ENCODE results near the gene PRMT1. TPM values are rescaled to one million over a fixed set of nuclear protein-coding genes. Genes with fewer than 3 reads are reported as not detected.

PRMT1 gene
- polyA plus RNA-seq, 6 donors from 2014 or later, result 175 to 363 (median 192) TPM

- Mint-ChIP-seq H3K36me3 (peaks cover 6 to 7% of the 10 kb centered on the region in 2 donors), H3K27me3 (no peaks in the 10 kb centered on the region), H3K4me1 (peaks cover 3 to 6% (median 5%) of the 10 kb centered on the region in 3 donors), H3K9me3 (no peaks in the 10 kb centered on the region), H3K4me3 (no peak overlapping the region), H3K27ac (peak overlapping the region in 1 of 6 donors; percentile 47)
- DNase-seq, result no peak
- ATAC-seq (ENCODE audit: low read depth in 2 of 2), result no peak
Measured at GRCh38 chr19:49655570-49656455, 21.3 kb upstream of the PRMT1 start.

DNA sequence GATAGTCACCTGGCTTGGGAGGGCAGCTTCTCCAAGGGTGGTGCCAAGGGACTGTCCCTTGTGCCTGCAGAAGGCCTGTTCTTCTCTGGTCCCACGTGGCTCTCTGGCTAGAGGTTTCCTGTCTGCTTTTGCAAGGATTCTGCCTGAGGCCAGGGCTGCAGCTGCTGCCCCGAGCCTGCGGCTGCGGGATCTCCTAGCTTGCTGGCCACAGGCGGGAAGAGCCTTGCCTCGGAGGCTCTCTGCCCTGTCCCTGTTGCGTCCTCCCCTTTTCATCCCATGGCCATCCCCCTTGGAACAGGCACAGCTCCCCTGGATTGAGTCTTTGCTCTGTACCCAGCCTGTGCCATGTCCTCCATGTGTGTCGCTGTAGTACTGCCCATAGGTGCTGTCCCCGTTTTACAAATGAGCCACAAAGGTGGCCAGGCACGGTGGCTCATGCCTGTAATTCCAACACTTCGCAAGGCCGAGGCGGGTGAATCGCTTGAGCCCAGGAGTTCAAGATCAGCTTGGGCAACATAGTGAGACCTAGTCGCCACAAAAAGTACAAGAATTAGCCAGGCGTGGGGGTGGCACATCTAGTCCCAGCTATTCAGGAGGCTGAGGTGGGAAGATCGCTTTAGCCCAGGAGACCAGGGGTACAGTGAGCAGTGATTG lies 20.5 kb upstream of the PRMT1 start:
- Mint-ChIP-seq H3K4me3 (no peak overlapping the region), H3K9me3 (no peaks in the 10 kb centered on the region), H3K27me3 (no peaks in the 10 kb centered on the region), H3K4me1 (peaks cover 3 to 6% (median 5%) of the 10 kb centered on the region in 3 donors), H3K27ac (peak overlapping the region in 1 of 6 donors; percentile 36), H3K36me3 (peaks cover 6 to 7% of the 10 kb centered on the region in 2 donors)
- ATAC-seq (ENCODE audit: low read depth in 2 of 2), result no peak
- no peak for DNase-seq

GRCh38 chr19:49657493-49658138 lies 19.5 kb upstream of the PRMT1 start:
- no peak for ATAC-seq (ENCODE audit: low read depth in 2 of 2)
- H3K9me3 Mint-ChIP-seq, result no peaks in the 10 kb centered on the region

GRCh38 chr19:49658139-49658517 lies 18.9 kb upstream of the PRMT1 start:
- H3K36me3 Mint-ChIP-seq, result peaks cover 6 to 7% of the 10 kb centered on the region in 2 donors
- DNase-seq (no peak), ATAC-seq (ENCODE audit: low read depth in 2 of 2) (no peak)
- no peak overlapping the region for H3K4me3 Mint-ChIP-seq
- no peaks in the 10 kb centered on the region for H3K9me3 Mint-ChIP-seq
- H3K27ac Mint-ChIP-seq, result no peak overlapping the region
- no peaks in the 10 kb centered on the region for H3K27me3 Mint-ChIP-seq
- H3K4me1 Mint-ChIP-seq, result peaks cover 6 to 12% (median 7%) of the 10 kb centered on the region in 3 donors

More at GRCh38 chr19:49657493-49658138, 19.5 kb upstream of the PRMT1 start:
- peaks cover 3 to 6% (median 6%) of the 10 kb centered on the region in 3 donors for H3K4me1 Mint-ChIP-seq
- no peaks in the 10 kb centered on the region for H3K27me3 Mint-ChIP-seq
- peaks cover 6 to 7% of the 10 kb centered on the region in 2 donors for H3K36me3 Mint-ChIP-seq
- no peak overlapping the region for H3K27ac Mint-ChIP-seq
- no peak for DNase-seq
- peak overlapping the region in 1 of 8 donors; percentile 41 for H3K4me3 Mint-ChIP-seq

DNA sequence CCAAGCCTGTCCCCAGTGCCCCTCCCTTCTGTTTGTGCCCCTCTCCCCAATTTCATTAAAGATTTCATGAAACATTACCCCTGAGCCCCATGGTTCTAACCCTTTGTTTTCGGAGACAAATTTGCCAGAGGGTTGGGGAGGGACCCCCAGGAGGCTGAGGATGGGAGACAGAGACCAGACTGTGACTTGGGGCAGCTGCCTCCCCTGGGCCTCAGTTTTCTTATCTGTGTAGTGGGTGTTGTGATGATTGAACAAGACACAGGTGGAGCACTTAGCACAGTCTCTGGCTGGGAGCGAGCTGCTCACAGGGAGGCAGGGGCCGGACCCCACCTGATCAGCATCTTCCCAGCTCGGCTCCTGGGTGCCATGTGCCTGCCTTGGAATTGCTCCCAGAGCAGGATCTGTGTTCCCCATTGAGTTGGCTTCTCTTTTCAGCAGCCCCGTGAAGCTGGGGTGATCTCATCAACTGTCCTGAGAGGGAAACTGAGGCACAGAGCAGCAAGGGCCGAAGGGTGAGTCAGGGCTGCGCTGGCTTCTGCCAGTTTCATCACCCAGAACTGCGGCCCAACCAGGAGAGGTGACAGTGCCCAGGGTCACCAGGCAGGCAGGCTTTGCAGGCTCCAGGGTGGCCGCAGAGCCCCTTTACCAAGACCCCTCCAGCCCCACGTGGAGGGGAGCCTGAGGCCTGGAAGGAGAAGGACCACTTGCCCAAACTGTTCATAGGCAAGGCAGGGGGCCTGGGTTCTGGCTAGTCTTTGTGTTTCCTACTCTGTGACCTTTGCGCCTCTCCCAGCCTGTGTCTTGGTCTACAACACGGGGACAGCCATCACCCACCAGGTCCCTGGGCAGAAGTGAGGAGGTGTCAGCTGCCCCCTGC lies 18.3 kb upstream of the PRMT1 start:
- H3K9me3 Mint-ChIP-seq, result no peaks in the 10 kb centered on the region
- H3K4me1 Mint-ChIP-seq, result peaks cover 7 to 17% (median 11%) of the 10 kb centered on the region in 3 donors
- ATAC-seq (ENCODE audit: low read depth in 2 of 2) (no peak), DNase-seq (no peak)
- peak overlapping the region in 1 of 6 donors; percentile 24 for H3K27ac Mint-ChIP-seq
- no peaks in the 10 kb centered on the region for H3K27me3 Mint-ChIP-seq
- H3K36me3 Mint-ChIP-seq, result peaks cover 6 to 7% of the 10 kb centered on the region in 2 donors
- no peak overlapping the region for H3K4me3 Mint-ChIP-seq

- Mint-ChIP-seq H3K4me1 (peaks cover 20 to 29% (median 27%) of the 10 kb centered on the region in 3 donors), H3K4me3 (peak overlapping the region in 1 of 8 donors; percentile 41), H3K27ac (no peak overlapping the region), H3K9me3 (no peaks in the 10 kb centered on the region), H3K27me3 (no peaks in the 10 kb centered on the region), H3K36me3 (peaks cover 0 to 3% of the 10 kb centered on the region in 2 donors)
- ATAC-seq (ENCODE audit: low read depth in 2 of 2), result no peak
- DNase-seq, result no peak
Measured at GRCh38 chr19:49660338-49660961, 16.6 kb upstream of the PRMT1 start.

- H3K4me1 Mint-ChIP-seq, result peaks cover 34 to 43% (median 40%) of the 10 kb centered on the region in 3 donors
- H3K27ac Mint-ChIP-seq, result no peak overlapping the region
- H3K27me3 Mint-ChIP-seq, result no peaks in the 10 kb centered on the region
- H3K9me3 Mint-ChIP-seq, result no peaks in the 10 kb centered on the region
- H3K36me3 Mint-ChIP-seq, result peaks cover 0 to 8% of the 10 kb centered on the region in 2 donors
- ATAC-seq (ENCODE audit: low read depth in 2 of 2) (no peak), DNase-seq (no peak)
- H3K4me3 Mint-ChIP-seq, result peak overlapping the region in 3 of 8 donors; percentile 33 to 43 (median 40)
Measured at GRCh38 chr19:49662011-49662410, 15.1 kb upstream of the PRMT1 start.

DNA sequence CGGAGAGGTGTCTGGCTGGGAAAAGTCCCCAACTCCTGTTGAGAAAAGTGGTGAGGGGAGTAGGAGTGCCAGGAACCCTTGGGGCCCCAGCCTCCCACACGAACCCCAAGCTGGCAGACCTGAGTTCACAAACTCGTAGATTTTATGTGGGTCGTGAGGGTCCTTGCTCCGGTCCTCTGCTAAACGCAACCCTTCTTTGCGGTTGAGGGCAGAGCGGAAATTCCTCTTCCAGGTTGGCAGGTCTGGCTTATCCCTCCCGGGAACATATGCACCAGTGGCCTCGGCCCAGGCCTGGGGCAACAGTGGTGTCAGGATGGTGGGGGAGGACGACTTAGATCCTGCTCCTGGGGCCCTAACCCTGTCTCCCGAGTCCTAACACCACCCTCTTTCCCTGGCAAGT lies 13.8 kb upstream of the PRMT1 start:
- H3K4me3 Mint-ChIP-seq, result peak overlapping the region in 5 of 8 donors; percentile 40 to 97 (median 64)
- H3K4me1 Mint-ChIP-seq, result peaks cover 32 to 48% (median 42%) of the 10 kb centered on the region in 3 donors
- ATAC-seq (ENCODE audit: low read depth in 2 of 2), result no peak
- H3K36me3 Mint-ChIP-seq, result peaks cover 0 to 8% of the 10 kb centered on the region in 2 donors
- no peak for DNase-seq
- H3K27ac Mint-ChIP-seq, result peak overlapping the region in 2 of 6 donors; percentile 18 to 98
- no peaks in the 10 kb centered on the region for H3K27me3 Mint-ChIP-seq
- no peaks in the 10 kb centered on the region for H3K9me3 Mint-ChIP-seq

DNA sequence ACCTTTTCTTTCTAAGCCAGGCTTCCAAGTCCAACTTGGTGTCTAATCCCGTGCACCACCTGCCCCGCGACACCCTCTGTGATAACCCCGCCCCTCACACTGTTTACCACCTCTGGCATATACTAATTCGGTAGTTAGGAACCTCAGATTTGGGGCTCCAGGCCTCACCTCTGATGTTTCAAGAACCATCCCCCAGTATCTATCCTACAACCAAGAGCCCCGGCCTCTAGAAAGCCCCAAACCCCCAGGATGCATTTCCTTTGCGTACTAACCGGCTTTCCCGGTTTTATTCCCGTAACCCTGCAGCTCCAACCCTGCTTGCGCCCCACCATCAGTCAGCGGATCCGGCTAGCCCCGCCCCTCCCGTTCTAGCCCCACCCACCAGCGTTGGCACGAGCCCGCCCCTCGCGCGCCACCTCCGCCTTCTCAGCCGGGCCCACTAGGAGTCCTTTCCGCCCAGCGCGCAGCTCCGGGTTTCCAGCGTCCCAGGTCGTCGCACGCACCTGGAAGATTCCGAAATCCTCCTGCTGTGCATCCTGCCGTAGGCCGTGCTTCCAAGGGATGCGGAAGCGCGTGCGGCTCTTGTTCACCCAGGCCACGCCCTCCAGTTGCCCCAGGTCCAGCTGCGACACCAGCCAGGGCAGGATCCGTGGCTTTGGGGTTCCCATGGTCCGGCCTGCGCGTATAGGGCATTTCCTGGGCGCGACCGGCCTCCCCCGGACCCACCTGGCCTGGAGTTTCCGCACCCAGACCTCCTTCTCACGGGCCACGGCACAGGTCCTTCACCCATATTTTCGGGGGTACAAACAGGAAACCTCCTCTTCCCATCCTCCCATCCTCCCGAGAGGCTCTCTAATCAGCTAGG lies 12.7 kb upstream of the PRMT1 start:
- peaks cover 0 to 8% of the 10 kb centered on the region in 2 donors for H3K36me3 Mint-ChIP-seq
- H3K9me3 Mint-ChIP-seq, result no peaks in the 10 kb centered on the region
- H3K4me1 Mint-ChIP-seq, result peaks cover 32 to 48% (median 42%) of the 10 kb centered on the region in 3 donors
- peak; percentile 74 for DNase-seq
- peak; percentile 48 to 51 for ATAC-seq (ENCODE audit: low read depth in 2 of 2)
- H3K27me3 Mint-ChIP-seq, result no peaks in the 10 kb centered on the region
- peak overlapping the region; percentile 93 to 99 (median 98) for H3K4me3 Mint-ChIP-seq
- H3K27ac Mint-ChIP-seq, result peak overlapping the region; percentile 91 to 98 (median 96)

DNA sequence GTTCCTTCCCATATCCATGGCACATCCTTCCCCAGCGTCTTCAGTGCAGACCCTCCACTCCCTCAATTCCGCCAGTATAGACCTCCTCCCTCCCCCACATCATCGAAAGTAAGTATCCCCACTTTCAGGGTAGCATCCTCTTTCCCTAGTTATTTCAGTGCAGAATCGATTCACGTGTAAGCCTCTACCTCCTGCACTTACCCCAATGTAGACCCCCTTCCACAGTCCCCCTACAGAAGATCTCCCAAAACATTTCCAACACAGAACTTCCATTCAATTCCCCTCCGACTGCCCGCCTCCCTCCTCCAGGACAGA lies 12.1 kb upstream of the PRMT1 start:
- Mint-ChIP-seq H3K36me3 (peaks cover 0 to 8% of the 10 kb centered on the region in 2 donors), H3K27ac (peak overlapping the region; percentile 91 to 98 (median 96)), H3K4me3 (peak overlapping the region; percentile 93 to 99 (median 98)), H3K27me3 (no peaks in the 10 kb centered on the region), H3K4me1 (peaks cover 32 to 46% (median 42%) of the 10 kb centered on the region in 3 donors), H3K9me3 (no peaks in the 10 kb centered on the region)
- DNase-seq (no peak), ATAC-seq (ENCODE audit: low read depth in 2 of 2) (no peak)

DNA sequence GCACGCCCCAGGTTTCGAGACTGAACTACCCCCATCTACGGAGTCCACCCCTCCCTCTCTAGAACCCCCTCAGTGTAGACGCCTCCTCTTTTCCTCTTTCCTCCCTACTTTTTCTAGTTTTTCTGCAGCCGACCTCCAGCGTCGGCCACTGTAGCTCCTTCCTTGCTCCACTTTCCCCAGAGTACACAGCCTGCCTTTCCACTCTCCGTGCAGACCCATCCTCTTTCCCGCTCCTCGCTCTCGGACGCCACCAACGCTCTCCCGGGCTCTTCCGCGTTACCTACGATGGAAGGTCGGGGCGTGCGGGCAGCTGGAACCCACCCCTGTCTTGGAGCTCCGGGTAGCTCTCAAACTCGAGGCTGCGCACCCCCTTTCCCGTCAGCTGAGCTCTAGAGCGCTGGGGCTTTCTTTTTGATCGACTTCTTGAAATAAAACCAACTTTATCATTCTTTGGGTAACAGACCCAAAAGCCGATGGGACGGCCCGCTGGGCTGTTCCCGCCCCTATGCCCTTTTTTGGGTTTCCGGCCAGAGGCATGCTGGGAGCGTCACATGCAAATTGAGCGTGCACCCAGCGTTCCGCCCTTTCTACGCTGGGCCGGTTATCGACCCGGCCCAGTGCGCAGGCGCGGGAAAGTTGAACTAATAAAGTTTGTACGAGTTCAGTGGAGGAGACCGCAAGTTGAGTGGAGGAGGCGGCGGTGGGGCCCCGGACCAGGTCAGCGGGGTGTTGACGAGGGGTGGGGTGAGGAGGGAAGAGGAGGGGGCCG lies 11.5 kb upstream of the PRMT1 start, which contains the start of the genes BCL2L12 and IRF3:
BCL2L12 (plus strand) TSS at position 583 of the 769 bp plus-strand sequence. CDS start 760 bp downstream, outside the sequence.
IRF3 (minus strand) TSS at position 507 of the 769 bp plus-strand sequence. CDS start 1,019 bp downstream, outside the sequence.
- Mint-ChIP-seq H3K4me1 (peaks cover 32 to 42% (median 42%) of the 10 kb centered on the region in 3 donors), H3K9me3 (no peaks in the 10 kb centered on the region), H3K27me3 (no peaks in the 10 kb centered on the region), H3K27ac (peak within 1 kb of the TSS; percentile 91 to 98 (median 96)), H3K36me3 (peaks cover 0 to 8% of the 10 kb centered on the region in 2 donors), H3K4me3 (peak within 1 kb of the TSS; percentile 93 to 99 (median 98))
- peak; percentile 98 for DNase-seq
- ATAC-seq (ENCODE audit: low read depth in 2 of 2), result peak; percentile 90 to 92

Data from naive B cell (primary cell).